Skeletal muscle cell (primary cell): ENCODE results near the gene PRKN.

ENCODE experiments used
- DNase-seq: peaks from one replicate; pipeline ENCODE4 v3.0.0-alpha.2; 2010; ENCODE audit warnings: low read depth
- H3K4me3 ChIP-seq: 2 replicates; pipeline ENCODE4 v1.5.1; 2011; ENCODE audit warnings: low read depth, mild to moderate bottlenecking, control low read depth, low read length, moderate library complexity

The PRKN gene

GRCh38 chr6:162239330-162239729 is 488.2 kb downstream of the PRKN start:
- H3K4me3 ChIP-seq = no peak overlapping the region
- DNase-seq = no peak

- DNase-seq = no peak
- H3K4me3 ChIP-seq = no peak overlapping the region
Measured at GRCh38 chr6:162238675-162239074, 488.9 kb downstream of the PRKN start.

- no peak for DNase-seq
Measured at GRCh38 chr6:162237331-162237730, 490.2 kb downstream of the PRKN start.

GRCh38 chr6:162234631-162235030 is 492.9 kb downstream of the PRKN start:
- DNase-seq = no peak
- no peak overlapping the region for H3K4me3 ChIP-seq

More at GRCh38 chr6:162237331-162237730, 490.2 kb downstream of the PRKN start:
- H3K4me3 ChIP-seq = no peak overlapping the region

GRCh38 chr6:162230147-162230752 is 497.3 kb downstream of the PRKN start:
- no peak for DNase-seq
- no peak overlapping the region for H3K4me3 ChIP-seq

GRCh38 chr6:162229093-162229492 is 498.5 kb downstream of the PRKN start:
- DNase-seq = no peak

GRCh38 chr6:162226803-162227202 is 500.8 kb downstream of the PRKN start:
- H3K4me3 ChIP-seq = no peak overlapping the region
- DNase-seq = no peak

More at GRCh38 chr6:162229093-162229492, 498.5 kb downstream of the PRKN start:
- H3K4me3 ChIP-seq = no peak overlapping the region

- no peak for DNase-seq
- H3K4me3 ChIP-seq = no peak overlapping the region
Measured at GRCh38 chr6:162222521-162222920, 505.0 kb downstream of the PRKN start.

GRCh38 chr6:162220876-162221275 is 506.7 kb downstream of the PRKN start:
- no peak for DNase-seq

GRCh38 chr6:162219266-162219665 is 508.3 kb downstream of the PRKN start:
- no peak for DNase-seq
- no peak overlapping the region for H3K4me3 ChIP-seq

More at GRCh38 chr6:162220876-162221275, 506.7 kb downstream of the PRKN start:
- no peak overlapping the region for H3K4me3 ChIP-seq

- H3K4me3 ChIP-seq = no peak overlapping the region
- no peak for DNase-seq
Measured at GRCh38 chr6:162217811-162218493, 509.6 kb downstream of the PRKN start.

- DNase-seq = no peak
- no peak overlapping the region for H3K4me3 ChIP-seq
Measured at GRCh38 chr6:162217058-162217457, 510.5 kb downstream of the PRKN start.

GRCh38 chr6:162211777-162212176 is 515.8 kb downstream of the PRKN start:
- no peak for DNase-seq
- no peak overlapping the region for H3K4me3 ChIP-seq

- no peak for DNase-seq
- no peak overlapping the region for H3K4me3 ChIP-seq
Measured at GRCh38 chr6:162211022-162211421, 516.5 kb downstream of the PRKN start.

- DNase-seq = no peak
- H3K4me3 ChIP-seq = no peak overlapping the region
Measured at GRCh38 chr6:162203287-162203686, 524.3 kb downstream of the PRKN start.

- DNase-seq = no peak
- no peak overlapping the region for H3K4me3 ChIP-seq
Measured at GRCh38 chr6:162200945-162201690, 526.4 kb downstream of the PRKN start.

- no peak overlapping the region for H3K4me3 ChIP-seq
Measured at GRCh38 chr6:162200041-162200440, 527.5 kb downstream of the PRKN start.

GRCh38 chr6:162198925-162199324 is 528.6 kb downstream of the PRKN start:
- no peak overlapping the region for H3K4me3 ChIP-seq
- no peak for DNase-seq

More at GRCh38 chr6:162200041-162200440, 527.5 kb downstream of the PRKN start:
- no peak for DNase-seq

GRCh38 chr6:162198076-162198475 is 529.5 kb downstream of the PRKN start:
- DNase-seq = no peak
- H3K4me3 ChIP-seq = no peak overlapping the region

GRCh38 chr6:162195441-162195840 is 532.1 kb downstream of the PRKN start:
- H3K4me3 ChIP-seq = no peak overlapping the region
- DNase-seq = no peak
